Measurements from ENCODE around the gene KCNMB1.

The KCNMB1 gene

GRCh38 chr5:170341545-170341944 is 47.6 kb downstream of the KCNMB1 start:
- no peak for DNase-seq (ENCODE audit: low read depth)

GRCh38 chr5:170339780-170340167 is 49.4 kb downstream of the KCNMB1 start:
- no peak for DNase-seq (ENCODE audit: low read depth)

GRCh38 chr5:170338933-170339779 is 50.0 kb downstream of the KCNMB1 start:
- no peak for DNase-seq (ENCODE audit: low read depth)

- DNase-seq (ENCODE audit: low read depth), result no peak
Measured at GRCh38 chr5:170338291-170338690, 50.9 kb downstream of the KCNMB1 start.

GRCh38 chr5:170337045-170337733 is 52.0 kb downstream of the KCNMB1 start:
- DNase-seq (ENCODE audit: low read depth), result no peak

- no peak for DNase-seq (ENCODE audit: low read depth)
Measured at GRCh38 chr5:170336065-170336464, 53.1 kb downstream of the KCNMB1 start.

- DNase-seq (ENCODE audit: low read depth), result no peak
Measured at GRCh38 chr5:170334626-170335025, 54.5 kb downstream of the KCNMB1 start.

GRCh38 chr5:170333161-170333910 is 55.8 kb downstream of the KCNMB1 start:
- DNase-seq (ENCODE audit: low read depth), result peak; percentile 56

GRCh38 chr5:170332058-170332457 is 57.1 kb downstream of the KCNMB1 start:
- DNase-seq (ENCODE audit: low read depth), result no peak

- no peak for DNase-seq (ENCODE audit: low read depth)
Measured at GRCh38 chr5:170330568-170331054, 58.6 kb downstream of the KCNMB1 start.

- DNase-seq (ENCODE audit: low read depth), result no peak
Measured at GRCh38 chr5:170329524-170329923, 59.6 kb downstream of the KCNMB1 start.

- no peak for DNase-seq (ENCODE audit: low read depth)
Measured at GRCh38 chr5:170327829-170328228, 61.3 kb downstream of the KCNMB1 start.

- DNase-seq (ENCODE audit: low read depth), result no peak
Measured at GRCh38 chr5:170327168-170327567, 62.0 kb downstream of the KCNMB1 start.

Data from activated T-cell treated with anti-CD3 and anti-CD28 coated beads for 48 hours (primary cell).